Right cardiac atrium (tissue), 5 donors: ENCODE measurements around the gene HLCS. TPM values are rescaled to one million over a fixed set of nuclear protein-coding genes. Genes with fewer than 3 reads are reported as not detected.
A peak's percentile ranks its signal among the peaks of the same experiment; 100 is the strongest.
"Not testable (repeated sequence)": the region's sequence is repeated elsewhere in the genome, so short reads cannot be mapped to it uniquely, and the experiment has no call there.

ENCODE experiments used
- ATAC-seq, 2 donors: fragments of 200-7000 bp; cut with Tn5 transposase; one replicate each; pipeline versions ENCODE4 v1.8.0 to v1.9.1; 2020; ENCODE audit warnings: moderate library complexity in 2 of 2, mild to moderate bottlenecking in 1 of 2
- DNase-seq, 3 donors: peaks; one replicate each; pipeline ENCODE4 v3.0.0-alpha.2; 2020
- H3K27ac ChIP-seq: one replicate; pipeline ENCODE4 v1.5.1; 2013; ENCODE audit warnings: mild to moderate bottlenecking, low read length, control low read depth, moderate library complexity
- H3K27me3 ChIP-seq: one replicate; pipeline ENCODE4 v1.6.1; 2013; ENCODE audit not compliant: control insufficient read depth, insufficient read depth
- H3K4me1 ChIP-seq: one replicate; pipeline ENCODE4 v1.6.1; 2013; ENCODE audit warnings: low read length; ENCODE audit not compliant: control insufficient read depth, insufficient read depth
- H3K4me3 ChIP-seq: one replicate; pipeline ENCODE4 v1.5.1; 2013; ENCODE audit warnings: low read length, control low read depth
- H3K9me3 ChIP-seq: one replicate; pipeline ENCODE4 v1.6.1; 2013; ENCODE audit warnings: low read length; ENCODE audit not compliant: control insufficient read depth
- WGBS: extraction: QIAGEN DNeasy Blood & Tissue Kit; methylation state at CpG from one replicate; pipeline ENCODE4 v1.1.7; 2013; 5-methylcytosine and 5-hydroxymethylcytosine counted together
- intact Hi-C, 4 donors: fragments of 100-400 bp; cut with DNase I; formaldehyde crosslinking; loops; one replicate each; pipeline versions ENCODE4 v1.11.0 to v1.14.0; 2022 to 2023
- polyA plus RNA-seq: library from polyadenylated mRNA; stranded (reverse); fragments of 200-250 nt; gene quantifications from one replicate; pipeline ENCODE4 v1.2.3, GENCODE V29; 2013
- total RNA-seq, 4 donors: library from RNA; stranded (reverse); fragmentation: NEBNext Ultra II Directional; extraction: Animal tissue kit (Norgen Biotek cat#: 25700); gene quantifications; one replicate each; pipeline ENCODE4 v1.2.1, GENCODE V29; 2021
- donor health status: healthy with polysubstance abuse.
- donor health status: DM: no; HTN: yes; CAD: no.
- donor health status: DM: no; HTN: no; CAD: no.
- donor health status: DM: no; HTN: yes; CAD: no; lungs with severe emphysema.
- donor health status: DM: yes; HTN: yes; CAD: no.

The HLCS gene
- total and polyA plus RNA-seq, 5 donors = 3.5 to 11.4 (median 8.2) TPM

DNA sequence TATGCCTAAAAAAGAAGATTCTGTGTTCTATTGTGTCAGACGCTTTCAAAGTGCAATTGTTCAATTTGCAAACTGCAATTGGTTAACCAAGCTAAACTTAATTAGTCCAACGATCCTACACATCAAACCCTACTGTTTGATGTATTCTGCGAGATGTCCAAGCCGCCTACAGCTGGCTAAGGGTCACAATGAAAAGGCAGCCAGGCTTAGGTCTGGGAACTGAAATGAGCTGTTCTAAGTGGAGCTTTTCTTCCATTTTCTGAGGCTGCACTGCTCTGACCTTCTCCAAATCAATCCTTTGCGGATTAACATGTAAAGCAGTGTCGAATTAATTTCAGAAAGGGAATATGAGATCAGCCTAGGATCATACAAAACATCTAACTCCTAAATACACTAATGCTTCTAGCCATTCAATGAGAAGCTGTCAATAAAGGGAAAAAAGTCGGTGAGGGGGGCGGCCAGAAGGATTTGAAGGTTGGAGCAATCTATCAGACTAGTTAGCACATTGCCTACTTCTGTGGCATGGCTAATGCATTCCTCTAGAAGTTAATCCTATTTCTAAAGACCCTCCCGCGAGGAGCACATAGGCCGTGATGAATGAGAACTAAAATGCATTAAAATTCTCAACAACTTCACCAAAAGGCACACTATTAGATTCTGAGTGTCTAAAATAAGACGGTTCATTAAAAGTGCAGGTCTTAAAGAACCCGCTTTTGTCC lies 148.6 kb downstream of the HLCS start:
- 94% methylated on average over 13 of the region's 13 CpGs for WGBS
- intact Hi-C loops = no loop called here
- Histone ChIP-seq H3K4me1 (no peaks in the 10 kb centered on the region), H3K27ac (no peak overlapping the region), H3K9me3 (no peaks in the 10 kb centered on the region), H3K4me3 (no peak overlapping the region), H3K27me3 (no peaks in the 10 kb centered on the region)
- no peak for ATAC-seq
- no peak for DNase-seq

DNA sequence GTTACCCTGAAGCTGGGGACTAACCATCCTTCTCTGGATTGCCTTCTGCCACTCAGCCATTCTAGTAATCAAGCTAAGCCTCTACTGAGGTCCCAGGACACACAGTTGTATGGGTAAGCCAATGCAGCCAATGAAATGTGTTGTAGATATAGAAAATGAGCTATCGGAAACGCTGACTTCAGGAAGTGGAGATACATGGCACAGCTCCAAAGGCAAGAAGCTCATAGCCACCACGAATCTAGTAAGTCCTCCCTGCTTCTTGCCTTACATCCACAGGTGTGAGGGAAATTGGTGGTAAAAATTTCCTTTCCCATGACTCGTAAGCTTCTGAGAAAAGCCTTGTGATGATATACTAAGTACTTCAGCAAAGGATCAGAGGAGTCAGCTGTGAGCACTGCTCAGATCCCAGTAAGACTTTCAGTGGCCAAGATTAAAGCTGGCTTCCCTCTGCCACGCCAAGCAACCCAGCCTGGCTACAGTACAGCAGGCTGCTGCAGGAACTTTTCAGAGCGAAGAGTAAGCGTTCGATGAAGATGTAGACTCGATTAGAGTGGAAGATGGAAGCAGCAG lies 149.8 kb downstream of the HLCS start:
- ATAC-seq = peak in 1 of 2 donors; percentile 32

DNA sequence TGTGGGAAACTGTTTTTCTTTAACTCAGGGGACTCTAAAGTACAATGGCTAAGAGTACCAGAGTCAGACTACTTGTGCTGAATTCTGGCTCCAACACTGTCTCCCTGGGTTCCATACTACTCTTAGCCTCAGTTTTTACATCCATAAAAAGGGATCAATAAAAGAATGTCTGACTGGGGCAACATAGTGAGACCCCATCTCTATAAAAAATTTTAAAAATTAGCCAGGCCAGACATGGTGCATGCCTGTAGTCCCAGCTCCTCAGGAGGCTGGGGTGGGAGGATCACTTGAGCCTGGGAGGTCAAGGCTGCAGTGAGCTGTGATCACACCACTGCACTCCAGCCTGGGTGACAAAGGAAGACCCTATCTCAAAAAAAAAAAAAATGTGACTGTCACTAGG lies 150.4 kb downstream of the HLCS start:
- H3K9me3 ChIP-seq, H3K27ac ChIP-seq, H3K27me3 ChIP-seq, DNase-seq, intact Hi-C loops, H3K4me3 ChIP-seq, H3K4me1 ChIP-seq, ATAC-seq: not testable (repeated sequence)

More for the DNA sequence above, 149.8 kb downstream of the HLCS start:
- no peak for DNase-seq
- intact Hi-C loops = no loop called here
- H3K4me1 ChIP-seq = no peaks in the 10 kb centered on the region
- no peaks in the 10 kb centered on the region for H3K27me3 ChIP-seq
- H3K9me3 ChIP-seq = no peaks in the 10 kb centered on the region
- 58% methylated on average over 9 of the region's 9 CpGs for WGBS
- no peak overlapping the region for H3K4me3 ChIP-seq
- no peak overlapping the region for H3K27ac ChIP-seq

DNA sequence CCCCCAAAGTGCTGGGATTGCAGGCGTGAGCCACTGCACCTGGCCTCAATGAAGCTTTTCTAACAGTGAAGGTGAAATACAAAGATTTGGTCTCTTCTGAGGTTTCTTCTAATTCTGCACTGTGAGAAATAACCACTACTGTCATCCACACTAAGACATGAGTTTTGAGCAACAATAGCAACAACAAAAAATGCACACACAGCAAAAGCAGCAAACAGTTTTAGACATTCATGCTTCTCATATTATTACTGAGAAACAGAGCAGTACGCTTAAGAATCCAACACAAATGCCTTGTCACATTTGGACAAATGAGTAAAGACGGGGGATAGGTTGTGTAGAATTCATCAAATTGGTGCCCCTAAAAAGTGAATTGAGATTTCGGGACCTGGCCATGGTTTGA lies 151.2 kb downstream of the HLCS start:
- Histone ChIP-seq H3K27ac (no peak overlapping the region), H3K4me3 (no peak overlapping the region), H3K9me3 (no peaks in the 10 kb centered on the region), H3K27me3 (no peaks in the 10 kb centered on the region), H3K4me1 (no peaks in the 10 kb centered on the region)
- WGBS = 97% methylated on average over 4 of the region's 4 CpGs
- DNase-seq (no peak), ATAC-seq (no peak)
- intact Hi-C loops = no loop called here

DNA sequence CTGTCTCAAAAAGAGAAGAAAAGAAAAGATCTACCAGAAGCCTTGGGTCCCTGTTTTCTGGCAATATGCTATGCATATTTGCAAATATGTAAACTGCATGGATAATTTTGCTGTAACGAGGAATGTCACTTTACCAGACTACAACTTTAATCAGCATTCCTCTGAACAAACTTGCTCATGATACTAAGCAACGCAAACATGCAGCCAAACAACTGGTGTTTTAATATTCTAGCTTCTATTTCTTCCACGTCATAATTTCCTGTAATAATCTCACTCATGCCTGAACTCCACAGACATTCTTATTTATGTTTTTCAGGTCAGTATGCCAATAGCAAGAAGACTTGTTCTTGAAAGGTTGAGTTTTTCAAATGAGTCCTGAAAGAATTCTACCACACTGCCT lies 153.4 kb downstream of the HLCS start:
- intact Hi-C loops = no loop called here
- Histone ChIP-seq H3K27ac (no peak overlapping the region), H3K4me1 (no peaks in the 10 kb centered on the region), H3K4me3 (no peak overlapping the region), H3K27me3 (no peaks in the 10 kb centered on the region), H3K9me3 (no peaks in the 10 kb centered on the region)
- WGBS = 53% methylated on average over 3 of the region's 3 CpGs
- DNase-seq (no peak), ATAC-seq (no peak)

DNA sequence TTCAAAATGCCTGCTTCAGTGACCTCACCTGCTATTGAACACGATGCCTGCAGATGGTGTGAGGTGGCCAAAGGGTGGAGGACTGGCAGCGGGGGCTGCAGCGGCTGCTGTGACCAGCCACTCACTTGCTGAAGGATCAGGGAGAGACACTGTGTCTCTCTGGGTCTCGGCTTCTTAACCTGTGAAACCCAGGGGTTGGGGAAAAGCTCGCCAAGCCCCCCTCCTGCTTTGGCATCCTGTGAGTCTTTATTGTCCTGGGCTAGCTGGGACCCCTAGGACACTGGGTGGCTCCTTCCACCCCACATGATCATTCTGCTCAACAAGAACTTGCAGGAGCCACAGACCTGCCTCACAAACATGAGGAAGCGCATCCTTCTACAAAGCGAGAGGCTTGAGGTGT lies 154.7 kb downstream of the HLCS start:
- 94% methylated on average over 7 of the region's 7 CpGs for WGBS
- DNase-seq (no peak), ATAC-seq (no peak)
- intact Hi-C loops = no loop called here
- Histone ChIP-seq H3K4me1 (no peaks in the 10 kb centered on the region), H3K27ac (no peak overlapping the region), H3K27me3 (no peaks in the 10 kb centered on the region), H3K4me3 (no peak overlapping the region), H3K9me3 (no peaks in the 10 kb centered on the region)

DNA sequence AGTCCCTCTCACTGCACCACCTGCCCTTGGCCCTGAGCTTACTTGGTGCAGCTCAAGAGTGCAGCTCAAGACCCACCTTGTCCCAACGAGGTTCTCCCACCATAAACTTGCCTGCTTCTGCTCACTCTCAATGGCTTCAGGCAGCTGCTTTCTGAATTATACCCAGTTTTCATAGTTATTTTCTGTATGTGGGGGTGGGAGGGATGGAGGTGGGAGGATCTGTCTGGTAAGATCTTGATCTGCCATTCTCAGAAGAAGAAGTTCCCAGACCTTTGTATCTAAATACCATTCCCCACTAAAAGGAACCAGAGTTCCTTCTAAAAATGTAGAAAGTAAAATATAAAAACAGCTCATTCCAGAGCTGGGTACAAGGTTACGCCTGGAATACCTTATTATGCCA lies 156.0 kb downstream of the HLCS start:
- DNase-seq (no peak), ATAC-seq (no peak)
- Histone ChIP-seq H3K9me3 (no peaks in the 10 kb centered on the region), H3K27ac (no peak overlapping the region), H3K4me1 (no peaks in the 10 kb centered on the region), H3K27me3 (no peaks in the 10 kb centered on the region), H3K4me3 (no peak overlapping the region)
- intact Hi-C loops = no loop called here
- WGBS = 94% methylated on average over 2 of the region's 2 CpGs

DNA sequence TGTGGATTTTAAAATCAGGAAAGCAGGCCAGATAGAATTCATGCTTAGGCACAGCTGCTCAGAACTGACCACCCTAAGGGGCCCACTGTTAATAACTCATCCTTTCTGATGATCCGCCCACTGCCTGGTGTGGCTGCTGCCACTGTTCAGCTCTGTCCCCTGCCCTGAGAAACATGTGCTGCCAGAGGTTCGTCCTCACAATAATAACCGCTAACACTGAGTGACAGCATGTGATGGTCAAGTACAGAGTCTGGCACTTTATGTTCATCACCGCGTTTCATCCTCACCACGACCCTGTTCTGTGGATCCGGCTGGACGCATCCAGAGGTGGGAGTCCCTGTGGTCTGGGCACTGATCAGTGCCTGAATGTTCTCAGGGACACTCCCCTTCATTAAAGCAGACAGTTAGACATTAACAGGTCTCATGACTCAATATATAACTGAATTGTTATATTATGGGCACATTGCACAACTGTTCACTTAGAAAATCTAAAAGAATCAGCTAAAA lies 159.0 kb downstream of the HLCS start:
- no peak for DNase-seq
- H3K27ac ChIP-seq = no peak overlapping the region
- no peak for ATAC-seq
- no peaks in the 10 kb centered on the region for H3K27me3 ChIP-seq
- H3K4me3 ChIP-seq = no peak overlapping the region
- intact Hi-C loops = no loop called here
- no peaks in the 10 kb centered on the region for H3K9me3 ChIP-seq
- 97% methylated on average over 8 of the region's 8 CpGs for WGBS
- no peaks in the 10 kb centered on the region for H3K4me1 ChIP-seq

DNA sequence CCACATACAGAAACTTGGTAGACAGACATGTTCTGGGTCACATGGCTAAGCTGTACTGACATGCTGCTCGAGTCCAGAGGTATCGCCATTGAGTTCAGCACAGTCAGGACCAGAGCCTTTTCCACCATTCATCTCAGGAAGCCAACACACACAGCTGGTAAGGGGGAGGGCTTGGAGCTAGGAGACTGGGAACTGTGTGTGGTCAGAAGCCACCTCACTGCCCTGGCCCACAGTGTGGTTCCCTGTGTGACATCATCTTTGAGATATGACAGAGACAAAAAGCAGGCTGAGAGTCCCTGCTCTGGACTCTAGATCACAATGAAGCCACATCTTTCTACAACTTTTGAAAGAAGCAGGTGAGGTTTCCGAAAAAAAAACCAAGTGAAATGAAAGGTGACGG lies 160.4 kb downstream of the HLCS start:
- intact Hi-C loops = no loop called here
- DNase-seq (no peak), ATAC-seq (no peak)
- no peaks in the 10 kb centered on the region for H3K4me1 ChIP-seq
- no peaks in the 10 kb centered on the region for H3K9me3 ChIP-seq
- WGBS = 90% methylated on average over 4 of the region's 4 CpGs
- H3K4me3 ChIP-seq = no peak overlapping the region
- H3K27me3 ChIP-seq = no peaks in the 10 kb centered on the region
- H3K27ac ChIP-seq = no peak overlapping the region

DNA sequence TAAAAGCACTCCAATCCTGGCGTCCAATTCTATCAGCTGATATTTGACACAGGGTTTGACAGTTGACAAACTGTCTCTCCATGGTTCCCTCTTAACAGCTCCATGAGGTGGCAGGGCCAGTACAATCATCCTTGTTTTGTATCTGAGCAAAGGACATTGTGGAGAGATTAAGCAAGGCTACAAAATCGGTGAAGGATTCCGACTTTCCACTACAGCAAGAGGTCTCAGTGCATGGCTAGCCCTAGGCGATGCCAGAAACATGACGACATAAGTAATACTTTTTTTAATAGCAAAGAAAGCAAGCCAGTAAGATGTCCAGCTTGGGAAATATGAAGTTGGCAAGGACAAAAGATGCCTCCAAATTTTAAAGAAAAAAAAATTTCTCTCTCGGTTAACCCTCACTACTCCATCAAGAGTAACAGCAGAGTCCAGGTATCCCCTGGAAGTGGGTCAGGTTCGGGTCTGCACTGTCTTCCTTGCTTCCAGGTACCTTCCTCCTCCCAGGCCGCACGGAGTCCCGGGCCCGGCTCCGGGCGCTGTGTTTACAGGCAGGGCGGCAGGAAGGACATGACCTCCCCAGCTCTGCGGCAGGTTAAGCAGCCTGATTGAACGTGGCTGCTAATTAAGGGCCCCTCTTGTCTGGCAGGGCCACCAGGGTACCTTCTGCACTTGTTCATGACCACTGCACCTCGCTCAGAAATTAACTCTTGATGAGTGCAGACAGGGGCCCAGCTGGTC lies 161.4 kb downstream of the HLCS start:
- WGBS = 71% methylated on average over 17 of the region's 17 CpGs
- Histone ChIP-seq H3K4me3 (no peak overlapping the region), H3K27ac (no peak overlapping the region), H3K4me1 (peaks cover 2% of the 10 kb centered on the region), H3K27me3 (no peaks in the 10 kb centered on the region), H3K9me3 (no peaks in the 10 kb centered on the region)
- ATAC-seq = peak; percentile 58 to 59
- no peak for DNase-seq
- intact Hi-C loops = no loop called here

DNA sequence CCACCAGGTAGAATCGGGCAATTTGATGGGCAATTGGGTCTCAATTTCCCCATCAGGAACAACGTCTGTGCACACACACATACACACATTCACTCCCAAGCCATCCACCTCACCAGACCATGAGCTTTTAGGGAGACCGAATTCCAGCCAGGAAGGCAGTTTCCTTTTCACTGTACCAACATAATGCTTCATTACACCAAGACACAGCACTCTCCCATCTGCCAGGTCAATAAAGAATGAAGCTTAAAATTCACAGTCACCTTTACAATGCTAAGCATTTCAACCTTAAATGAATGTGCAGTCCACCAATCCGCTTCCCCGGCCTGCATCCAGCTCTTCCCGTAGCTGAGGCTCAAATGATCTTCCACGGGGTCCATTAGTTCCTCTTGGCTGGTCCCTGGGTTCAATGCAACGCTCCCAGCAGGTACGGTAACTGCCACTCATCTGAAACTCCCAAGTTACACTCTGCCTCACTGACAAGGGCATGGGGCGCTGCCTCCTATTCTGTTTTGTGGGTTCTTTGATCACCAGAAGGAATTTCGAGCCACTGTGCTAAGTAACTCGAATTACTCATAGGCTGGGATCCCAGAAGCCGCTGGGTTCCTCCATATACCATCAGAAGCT lies 162.5 kb downstream of the HLCS start:
- DNase-seq = no peak
- Histone ChIP-seq H3K4me3 (no peak overlapping the region), H3K27ac (no peak overlapping the region), H3K9me3 (no peaks in the 10 kb centered on the region), H3K27me3 (no peaks in the 10 kb centered on the region), H3K4me1 (peaks cover 2% of the 10 kb centered on the region)
- intact Hi-C loops = no loop called here
- 97% methylated on average over 13 of the region's 13 CpGs for WGBS
- no peak for ATAC-seq
